H1 (cell line): Measurements from ENCODE around the gene KCNRG. TPM values are rescaled to one million over a fixed set of nuclear protein-coding genes. Genes with fewer than 3 reads are reported as not detected.

Experiments
- CTCF ChIA-PET: fragments of 300-600 bp; sonication (Branson Sonifier 250); formaldehyde crosslinking; loops from one replicate; lab custom pipeline; 2021; ENCODE audit not compliant: partially characterized antibody; lab: Charles Lee
- POLR2A ChIA-PET: fragments of 300-600 bp; sonication (Branson Sonifier 250); formaldehyde crosslinking; loops from one replicate; lab custom pipeline; 2021; ENCODE audit warnings: inconsistent platforms; ENCODE audit not compliant: partially characterized antibody; lab: Charles Lee
- DNase-seq, 2 experiments: peaks; one replicate each; pipeline versions ENCODE4 v3.0.0 to v3.0.0-alpha.2; 2010 to 2022; ENCODE audit warnings: low spot score in 2 of 2, low read depth in 1 of 2, mixed read lengths in 1 of 2
- FAIRE-seq: peaks from 2 replicates; lab custom pipeline; 2011; peaks lifted over from hg19 to GRCh38; lab: Jason Lieb, UNC
- H2AFZ ChIP-seq: 2 replicates; pipeline ENCODE4 v1.8.1; 2012; ENCODE audit warnings: low read length, inconsistent platforms
- H2AK5ac ChIP-seq: 2 replicates; pipeline ENCODE4 v1.6.1; 2013; ENCODE audit warnings: low read depth, low read length
- H2BK120ac ChIP-seq: replicated peaks from 2 replicates; pipeline ENCODE3; 2013; ENCODE audit warnings: low read depth, low read length, inconsistent platforms
- H2BK12ac ChIP-seq: 2 replicates; pipeline ENCODE4 v1.6.1; 2013; ENCODE audit warnings: low read depth, low read length
- H2BK15ac ChIP-seq: 2 replicates; pipeline ENCODE4 v1.6.1; 2013; ENCODE audit warnings: low read length
- H2BK20ac ChIP-seq: 2 replicates; pipeline ENCODE4 v1.6.1; 2013; ENCODE audit warnings: low read length
- H2BK5ac ChIP-seq: 2 replicates; pipeline ENCODE4 v1.6.1; 2013; ENCODE audit warnings: low read depth, low read length
- H3K14ac ChIP-seq: 2 replicates; pipeline ENCODE4 v1.6.1; 2013; ENCODE audit warnings: inconsistent platforms; ENCODE audit not compliant: insufficient read length
- H3K18ac ChIP-seq: 2 replicates; pipeline ENCODE4 v1.6.1; 2013; ENCODE audit warnings: low read length; ENCODE audit errors: extremely low read depth
- H3K23ac ChIP-seq: 2 replicates; pipeline ENCODE4 v1.6.1; 2013; ENCODE audit warnings: inconsistent platforms; ENCODE audit not compliant: insufficient read length
- H3K23me2 ChIP-seq: 2 replicates; pipeline ENCODE4 v1.6.1; 2013; ENCODE audit warnings: low read depth, low read length
- H3K27ac ChIP-seq: 2 replicates; pipeline ENCODE4 v1.6.1; 2011; ENCODE audit warnings: low read depth, low read length, inconsistent platforms
- H3K27me3 ChIP-seq, 4 experiments: replicated peaks in 1 of 4; 1 replicate in 1 of 4; 2 replicates in 3 of 4; pipeline versions ENCODE4 v1.6.1 to v1.8.1; 2011 to 2013; ENCODE audit warnings: low read length in 3 of 4, mild to moderate bottlenecking in 3 of 4, inconsistent platforms in 2 of 4, mixed read lengths in 2 of 4, moderate library complexity in 1 of 4; ENCODE audit not compliant: control insufficient read depth in 3 of 4, insufficient read depth in 3 of 4; ENCODE audit errors: extremely low read depth in 1 of 4
- H3K36me3 ChIP-seq, 4 experiments: 2 replicates each; pipeline versions ENCODE4 v1.6.1 to v1.8.1; 2011 to 2013; ENCODE audit warnings: mild to moderate bottlenecking in 4 of 4, low read length in 3 of 4, moderate library complexity in 2 of 4, control low read depth in 1 of 4, inconsistent platforms in 1 of 4; ENCODE audit not compliant: insufficient read depth in 4 of 4, control insufficient read depth in 2 of 4
- H3K4ac ChIP-seq: replicated peaks from 2 replicates; pipeline ENCODE3; 2013; ENCODE audit warnings: low read length, low read depth, mixed read lengths, inconsistent platforms; ENCODE audit not compliant: insufficient read length
- H3K4me1 ChIP-seq, 4 experiments: replicated peaks in 1 of 4; 1 replicate in 1 of 4; 2 replicates in 3 of 4; pipeline versions ENCODE4 v1.6.1 to v1.8.1; 2011 to 2013; ENCODE audit warnings: low read length in 3 of 4, inconsistent platforms in 2 of 4, mixed read lengths in 1 of 4; ENCODE audit not compliant: insufficient read depth in 4 of 4, control insufficient read depth in 3 of 4
- H3K4me2 ChIP-seq, 2 experiments: 2 replicates each; pipeline versions ENCODE4 v1.6.1 to v1.8.1; 2011 to 2013; ENCODE audit warnings: low read depth in 2 of 2, low read length in 2 of 2, control low read depth in 1 of 2, inconsistent platforms in 1 of 2, mild to moderate bottlenecking in 1 of 2; ENCODE audit not compliant: insufficient read depth in 1 of 2
- H3K4me3 ChIP-seq, 4 experiments: fragments of 200-600, 300-600 bp in 1 of 4; sonication (generic), shearing (Covaris generic), sonication (Bioruptor Twin) in 1 of 4; 2 replicates each; pipeline versions ENCODE4 v1.5.1 to v1.8.1; 2011 to 2016; ENCODE audit warnings: low read length in 4 of 4, low read depth in 3 of 4, control low read depth in 2 of 4, inconsistent platforms in 2 of 4, mild to moderate bottlenecking in 2 of 4, mixed read lengths in 1 of 4, moderate library complexity in 1 of 4; ENCODE audit not compliant: insufficient read depth in 2 of 4; ENCODE audit errors: extremely low read depth in 1 of 4
- H3K56ac ChIP-seq: replicated peaks from 2 replicates; pipeline ENCODE3; 2013; ENCODE audit warnings: low read depth, mild to moderate bottlenecking, mixed read lengths, low read length, inconsistent platforms; ENCODE audit not compliant: insufficient read length
- H3K79me1 ChIP-seq: 2 replicates; pipeline ENCODE4 v1.6.1; 2013; ENCODE audit warnings: low read depth, low read length, control low read depth
- H3K79me2 ChIP-seq, 2 experiments: 2 replicates each; pipeline versions ENCODE4 v1.6.1 to v1.8.1; 2012 to 2013; ENCODE audit warnings: low read length in 2 of 2, mild to moderate bottlenecking in 2 of 2, inconsistent platforms in 1 of 2; ENCODE audit not compliant: insufficient read depth in 2 of 2, control insufficient read depth in 1 of 2
- H3K9ac ChIP-seq, 4 experiments: replicated peaks in 1 of 4; 1 replicate in 1 of 4; 2 replicates in 3 of 4; pipeline versions ENCODE4 v1.6.1 to v1.8.1; 2011 to 2013; ENCODE audit warnings: low read depth in 3 of 4, low read length in 3 of 4, control low read depth in 2 of 4, mild to moderate bottlenecking in 2 of 4, moderate library complexity in 2 of 4, inconsistent platforms in 1 of 4; ENCODE audit errors: extremely low read depth in 1 of 4
- H3K9me3 ChIP-seq, 2 experiments: 2 replicates each; pipeline versions ENCODE4 v1.6.1 to v1.8.1; 2012 to 2013; ENCODE audit warnings: mild to moderate bottlenecking in 2 of 2, moderate library complexity in 2 of 2, control low read depth in 1 of 2, inconsistent platforms in 1 of 2, low read depth in 1 of 2, low read length in 1 of 2, mixed read lengths in 1 of 2; ENCODE audit not compliant: insufficient read depth in 2 of 2
- H4K20me1 ChIP-seq, 2 experiments: replicated peaks in 1 of 2; 2 replicates each; pipeline versions ENCODE3 to v1.8.1; 2011 to 2013; ENCODE audit warnings: inconsistent platforms in 2 of 2, low read length in 2 of 2, mild to moderate bottlenecking in 1 of 2; ENCODE audit not compliant: insufficient read depth in 2 of 2, control insufficient read depth in 1 of 2
- H4K5ac ChIP-seq: 2 replicates; pipeline ENCODE4 v1.6.1; 2013; ENCODE audit warnings: low read length, low read depth, mixed read lengths, inconsistent platforms; ENCODE audit not compliant: insufficient read length
- H4K8ac ChIP-seq: 2 replicates; pipeline ENCODE4 v1.8.0; 2013; ENCODE audit warnings: mild to moderate bottlenecking, moderate library complexity, low read length, inconsistent platforms; ENCODE audit not compliant: insufficient read depth; ENCODE audit errors: extremely low read depth
- H4K91ac ChIP-seq: replicated peaks from 2 replicates; pipeline ENCODE3; 2013; ENCODE audit warnings: low read length, mixed read lengths, inconsistent platforms; ENCODE audit not compliant: insufficient read length
- RXRA ChIP-seq: IDR thresholded peaks from 2 replicates; pipeline ENCODE4 v1.6.1; 2011; ENCODE audit warnings: low read depth, mild to moderate bottlenecking, low read length, moderate library complexity; ENCODE audit not compliant: insufficient read depth
- SIRT6 ChIP-seq: IDR thresholded peaks from one replicate; pipeline ENCODE4 v1.7.1; 2012; ENCODE audit warnings: low read length, inconsistent platforms
- TBP ChIP-seq: IDR thresholded peaks from 2 replicates; pipeline ENCODE4 v1.6.1; 2011; ENCODE audit warnings: low read depth, low read length, improper control_type of control experiment
- WGBS, 2 experiments: shearing (Covaris generic) in 1 of 2; methylation state at CpG; one replicate each; pipeline versions ENCODE4 v1.1.6 to v1.1.7; 2013 to 2015; ENCODE audit warnings: low lambda C conversion rate in 2 of 2, mixed read lengths in 2 of 2, inconsistent platforms in 1 of 2, low coverage in 1 of 2, missing lambda C conversion rate in 1 of 2; ENCODE audit not compliant: insufficient replicate concordance in 2 of 2, insufficient coverage in 1 of 2, insufficient read length in 1 of 2; ENCODE audit errors: extremely low coverage in 1 of 2, missing lambda C conversion rate in 1 of 2; 5-methylcytosine and 5-hydroxymethylcytosine counted together
- polyA plus RNA-seq, 7 experiments: library from polyadenylated mRNA; depleted of rRNA in 3 of 7; stranded (reverse) in 5 of 7; unstranded in 2 of 7; fragments of >200 nt in 5 of 7; fragments of 200-250 nt in 2 of 7; gene quantifications; 1 replicate in 5 of 7; 2 replicates in 1 of 7; 4 replicates in 1 of 7; pipeline versions ENCODE4 v1.2.1 to v1.2.3, GENCODE V29; 2011 to 2013; ENCODE audit warnings: missing spikeins in 2 of 7, mixed read lengths in 2 of 7
- total RNA-seq: library from RNA; stranded (reverse); fragmentation: NEBNext Ultra II Directional; extraction: Animal tissue kit (Norgen Biotek cat#: 25700); gene quantifications from 2 replicates; pipeline ENCODE4 v1.2.1, GENCODE V29; 2021
- TF ChIP-seq, protein P1 (sequence below): IDR thresholded peaks from 2 replicates; pipeline ENCODE4 v1.6.1; 2012; ENCODE audit warnings: low read length, inconsistent platforms
- TF ChIP-seq, protein P2 (sequence below): IDR thresholded peaks from 2 replicates; pipeline ENCODE4 v1.6.1; 2012; ENCODE audit warnings: inconsistent platforms

The KCNRG gene
- total and polyA plus RNA-seq, 2 of the 8 experiments (the other 6 are each of a cell fraction or from before 2014, with no cell fraction given) = 0.65 to 1.2 TPM

DNA sequence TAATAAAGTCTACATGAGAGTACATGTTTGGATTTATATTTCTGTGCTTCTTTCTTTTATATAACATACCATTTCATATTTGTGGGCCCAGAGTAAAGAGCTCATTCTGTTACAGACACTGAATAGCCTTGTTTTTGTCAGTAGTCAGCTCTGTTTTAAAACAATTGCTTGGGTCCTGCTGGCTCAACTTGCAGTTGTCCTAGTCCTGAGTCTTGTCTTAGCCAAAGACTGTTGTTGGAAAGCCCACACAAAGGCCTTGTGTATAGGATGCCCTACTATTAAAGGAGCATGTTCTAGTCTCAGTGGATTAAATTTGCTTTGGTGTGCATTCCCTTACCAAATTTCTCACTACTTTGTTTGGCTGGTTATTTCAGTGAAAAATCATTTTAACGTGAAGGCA, 3.8 kb upstream of the KCNRG start:
- no peak overlapping the region for H4K8ac ChIP-seq
- peaks cover 4 to 10% of the 10 kb centered on the region in 2 experiments for H4K20me1 ChIP-seq
- H3K56ac ChIP-seq = no peak overlapping the region
- H3K23me2 ChIP-seq = no peaks in the 10 kb centered on the region
- no peak overlapping the region for H2BK5ac ChIP-seq
- H3K23ac ChIP-seq = no peak overlapping the region
- H2BK12ac ChIP-seq = no peak overlapping the region
- H3K14ac ChIP-seq = no peak overlapping the region
- H3K79me2 ChIP-seq = peaks cover 0 to 43% of the 10 kb centered on the region in 2 experiments; a peak in 2 of 4 replicates
- no peak overlapping the region for H2BK120ac ChIP-seq
- H3K27ac ChIP-seq = no peak overlapping the region
- DNase-seq (no peak), FAIRE-seq (no peak)
- POLR2A ChIA-PET = interaction anchor here (0.6 to 4.3 kb wide), 5 partner anchors 14 to 95 kb away, joined by 3 to 27 read pairs (median 3); partner anchors contain the start of gene TRIM13
- no peak overlapping the region for H2AK5ac ChIP-seq
- no peak overlapping the region for H3K9ac ChIP-seq
- CTCF ChIA-PET = interaction anchor here (0.5 to 1.5 kb wide), 2 partner anchors 9 to 69 kb away, joined by 3 to 6 read pairs; no protein-coding TSS in a partner anchor
- H3K36me3 ChIP-seq = peaks cover 0 to 36% (median 14%) of the 10 kb centered on the region in 4 experiments; a peak in 6 of 8 replicates
- 100% methylated on average over 1 of the region's 1 CpG; no CpG with 5 or more reads in 1 of the 2 experiments for WGBS, 2 experiments
- no peak overlapping the region for H4K91ac ChIP-seq
- peaks cover 0 to 9% (median 6%) of the 10 kb centered on the region in 4 experiments; a peak in 5 of 7 replicates for H3K4me1 ChIP-seq
- H3K79me1 ChIP-seq = peaks cover 2% of the 10 kb centered on the region; the same call in 1 of the 2 replicates
- no peak overlapping the region for H3K4me3 ChIP-seq
- no peak overlapping the region for H3K18ac ChIP-seq
- no peak overlapping the region for H4K5ac ChIP-seq
- no peaks in the 10 kb centered on the region for H3K9me3 ChIP-seq
- no peaks in the 10 kb centered on the region for H3K27me3 ChIP-seq
- H3K4me2 ChIP-seq = no peak overlapping the region
- H2BK15ac ChIP-seq = no peak overlapping the region
- H2BK20ac ChIP-seq = no peak overlapping the region
- H2AFZ ChIP-seq = no peak overlapping the region
- H3K4ac ChIP-seq = no peak overlapping the region
- TF ChIP-seq, protein P1, sequence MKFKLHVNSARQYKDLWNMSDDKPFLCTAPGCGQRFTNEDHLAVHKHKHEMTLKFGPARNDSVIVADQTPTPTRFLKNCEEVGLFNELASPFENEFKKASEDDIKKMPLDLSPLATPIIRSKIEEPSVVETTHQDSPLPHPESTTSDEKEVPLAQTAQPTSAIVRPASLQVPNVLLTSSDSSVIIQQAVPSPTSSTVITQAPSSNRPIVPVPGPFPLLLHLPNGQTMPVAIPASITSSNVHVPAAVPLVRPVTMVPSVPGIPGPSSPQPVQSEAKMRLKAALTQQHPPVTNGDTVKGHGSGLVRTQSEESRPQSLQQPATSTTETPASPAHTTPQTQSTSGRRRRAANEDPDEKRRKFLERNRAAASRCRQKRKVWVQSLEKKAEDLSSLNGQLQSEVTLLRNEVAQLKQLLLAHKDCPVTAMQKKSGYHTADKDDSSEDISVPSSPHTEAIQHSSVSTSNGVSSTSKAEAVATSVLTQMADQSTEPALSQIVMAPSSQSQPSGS = no peak
- TF ChIP-seq RXRA = no peak
- TF ChIP-seq TBP = no peak
- no peak for TF ChIP-seq SIRT6
- TF ChIP-seq, protein P2, sequence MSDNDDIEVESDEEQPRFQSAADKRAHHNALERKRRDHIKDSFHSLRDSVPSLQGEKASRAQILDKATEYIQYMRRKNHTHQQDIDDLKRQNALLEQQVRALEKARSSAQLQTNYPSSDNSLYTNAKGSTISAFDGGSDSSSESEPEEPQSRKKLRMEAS = no peak
